ENCODE measurements around the gene KDF1. TPM values are rescaled to one million over a fixed set of nuclear protein-coding genes. Genes with fewer than 3 reads are reported as not detected.

KDF1 gene
- total RNA-seq, 1 experiment from 2014 or later = 23.0 TPM

DNA sequence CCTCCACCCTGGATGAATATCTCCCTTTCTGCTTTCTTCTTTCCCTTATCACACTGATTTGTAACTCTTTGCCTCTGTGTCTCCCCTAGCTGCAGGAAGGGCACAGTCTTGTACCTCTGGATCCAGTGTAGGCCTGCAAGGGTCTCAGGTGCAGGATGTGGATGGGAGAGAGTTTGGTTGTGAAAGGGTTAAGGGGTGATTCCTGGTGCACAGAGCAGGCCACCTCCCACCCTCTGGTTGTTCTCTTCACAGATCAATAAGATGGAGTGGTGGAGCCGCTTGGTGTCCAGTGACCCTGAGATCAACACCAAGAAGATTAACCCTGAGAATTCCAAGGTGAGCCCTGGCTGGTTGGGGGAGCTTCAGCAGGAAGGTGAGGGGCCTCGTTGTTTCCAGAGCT is 15.1 kb downstream of the KDF1 start:
- H3K9me3 ChIP-seq (ENCODE audit: control insufficient read depth in 1 of 2, insufficient read depth in 1 of 2, low read depth in 1 of 2, low read length in 2 of 2) = no peaks in the 10 kb centered on the region
- no peak overlapping the region for H3K9ac ChIP-seq (ENCODE audit: low read length)
- H2AFZ ChIP-seq (ENCODE audit: low read depth, low read length, poor library complexity, severe bottlenecking) = no peak overlapping the region
- peaks cover 6 to 11% of the 10 kb centered on the region in 2 experiments for H3K4me1 ChIP-seq (ENCODE audit: control insufficient read depth in 1 of 2, insufficient read depth in 2 of 2, low read length in 2 of 2)
- peaks cover 20% of the 10 kb centered on the region for H3K79me2 ChIP-seq (ENCODE audit: insufficient read depth, low read length)
- intact Hi-C loops (cut with micrococcal nuclease) = no loop called here
- ChIA-PET RAD21 (ENCODE audit: low non-redundant PET in 1 of 2, low total read pairs in 2 of 2, uncharacterized antibody in 2 of 2, unreplicated experiment in 2 of 2) (no interaction called here), POLR2A (no interaction called here), CTCF (no interaction called here)
- no peaks in the 10 kb centered on the region for H4K20me1 ChIP-seq (ENCODE audit: insufficient read depth)
- H3K27me3 ChIP-seq (ENCODE audit: insufficient read depth, low read length) = no peaks in the 10 kb centered on the region
- no peak overlapping the region for H3K4me2 ChIP-seq (ENCODE audit: low read length)
- peaks cover 38 to 39% of the 10 kb centered on the region in 2 experiments; a peak in 3 of 4 replicates for H3K36me3 ChIP-seq (ENCODE audit: control insufficient read depth in 1 of 2, insufficient read depth in 2 of 2, low read length in 2 of 2)
- TF ChIP-seq EZH2phosphoT487 (IDR thresholded peaks at IDR 0.05; ENCODE audit: borderline replicate concordance) = no peak
- no peak for TF ChIP-seq POLR2A (IDR thresholded peaks at IDR 0.05; ENCODE audit: borderline replicate concordance, extremely low read depth, insufficient read depth, insufficient read length)
- TF ChIP-seq JUND (IDR thresholded peaks at IDR 0.05) = no peak
- TF ChIP-seq, protein P1, sequence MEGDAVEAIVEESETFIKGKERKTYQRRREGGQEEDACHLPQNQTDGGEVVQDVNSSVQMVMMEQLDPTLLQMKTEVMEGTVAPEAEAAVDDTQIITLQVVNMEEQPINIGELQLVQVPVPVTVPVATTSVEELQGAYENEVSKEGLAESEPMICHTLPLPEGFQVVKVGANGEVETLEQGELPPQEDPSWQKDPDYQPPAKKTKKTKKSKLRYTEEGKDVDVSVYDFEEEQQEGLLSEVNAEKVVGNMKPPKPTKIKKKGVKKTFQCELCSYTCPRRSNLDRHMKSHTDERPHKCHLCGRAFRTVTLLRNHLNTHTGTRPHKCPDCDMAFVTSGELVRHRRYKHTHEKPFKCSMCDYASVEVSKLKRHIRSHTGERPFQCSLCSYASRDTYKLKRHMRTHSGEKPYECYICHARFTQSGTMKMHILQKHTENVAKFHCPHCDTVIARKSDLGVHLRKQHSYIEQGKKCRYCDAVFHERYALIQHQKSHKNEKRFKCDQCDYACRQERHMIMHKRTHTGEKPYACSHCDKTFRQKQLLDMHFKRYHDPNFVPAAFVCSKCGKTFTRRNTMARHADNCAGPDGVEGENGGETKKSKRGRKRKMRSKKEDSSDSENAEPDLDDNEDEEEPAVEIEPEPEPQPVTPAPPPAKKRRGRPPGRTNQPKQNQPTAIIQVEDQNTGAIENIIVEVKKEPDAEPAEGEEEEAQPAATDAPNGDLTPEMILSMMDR (IDR thresholded peaks at IDR 0.05 in 2 of 3, conservative IDR thresholded peaks at IDR 0.05 in 1 of 3; ENCODE audit: borderline replicate concordance in 1 of 3, insufficient read depth in 1 of 3, low read depth in 2 of 3, low read length in 2 of 3) = no peak
- no peak for TF ChIP-seq ZFX (IDR thresholded peaks at IDR 0.05)
- TF ChIP-seq EGR1 (IDR thresholded peaks at IDR 0.05; ENCODE audit: low read depth) = no peak
- TF ChIP-seq ELF1 (IDR thresholded peaks at IDR 0.05; ENCODE audit: borderline replicate concordance, low read depth) = no peak
- TF ChIP-seq RAD21 (IDR thresholded peaks at IDR 0.05; ENCODE audit: low read depth) = no peak
- no peak for TF ChIP-seq CEBPB (IDR thresholded peaks at IDR 0.05; ENCODE audit: low read depth)
- TF ChIP-seq SIN3A (IDR thresholded peaks at IDR 0.05; ENCODE audit: low read depth) = no peak
- TF ChIP-seq TCF7L2 (IDR thresholded peaks at IDR 0.05; ENCODE audit: borderline replicate concordance, extremely low read depth, insufficient read depth, insufficient read length) = no peak
- H3K4me3 ChIP-seq (replicated peaks in 1 of 2; ENCODE audit: low read depth in 1 of 2, low read length in 2 of 2) = no peak overlapping the region
- H3K9me2 ChIP-seq (ENCODE audit: insufficient read depth) = no peaks in the 10 kb centered on the region
- no TSS peak for BruUV-seq (replicated peaks)
- H3K27ac ChIP-seq (ENCODE audit: low read depth, low read length) = no peak overlapping the region
- no peak for ATAC-seq
- no peak for DNase-seq (ENCODE audit: low read depth, low spot score)
